Measurements from ENCODE around the gene CREBBP.

GRCh38 chr16:3774156-3774767, 106.3 kb downstream of the CREBBP start:
- no peak for TF ChIP-seq CTCF (IDR thresholded peaks at IDR 0.05; ENCODE audit: low read length)
- TF ChIP-seq EZH2 (IDR thresholded peaks at IDR 0.05; ENCODE audit: borderline replicate concordance, low read length) = no peak
